ENCODE data around the gene SPRY1.

DNA sequence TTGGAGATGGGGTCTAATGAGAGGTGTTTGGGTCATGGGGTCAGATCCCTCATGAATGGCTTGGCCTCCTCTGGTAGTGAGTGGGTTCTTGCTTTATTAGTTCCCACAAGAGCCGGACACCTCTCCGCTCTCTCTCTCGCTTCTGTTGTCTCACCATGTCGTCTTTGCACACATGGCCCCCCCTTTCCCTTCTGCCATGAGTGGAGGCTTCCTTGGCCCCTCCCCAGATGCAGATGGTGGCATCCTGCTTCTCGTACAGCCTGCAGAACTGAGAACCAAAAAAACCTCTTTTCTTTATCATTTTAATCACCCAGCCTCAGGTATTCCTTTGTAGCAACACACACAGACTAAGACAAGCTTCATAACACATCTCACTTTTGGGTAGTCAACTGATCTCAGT, 49.6 kb upstream of the SPRY1 start:
- no peak for TF ChIP-seq POLR2A (IDR thresholded peaks at IDR 0.05; ENCODE audit: borderline replicate concordance, extremely low read depth, insufficient read depth, insufficient read length)
- no peak for TF ChIP-seq CTCF (IDR thresholded peaks at IDR 0.05 in 2 of 3, conservative IDR thresholded peaks at IDR 0.05 in 1 of 3; ENCODE audit: borderline replicate concordance in 1 of 3, insufficient read depth in 1 of 3, low read depth in 2 of 3, low read length in 2 of 3)
- TF ChIP-seq TCF7L2 (IDR thresholded peaks at IDR 0.05; ENCODE audit: borderline replicate concordance, extremely low read depth, insufficient read depth, insufficient read length) = no peak
- TF ChIP-seq POLR2AphosphoS5 (IDR thresholded peaks at IDR 0.05; ENCODE audit: low read depth, low read length) = no peak
- no peak for TF ChIP-seq CBX3 (IDR thresholded peaks at IDR 0.05; ENCODE audit: low read depth)
- TF ChIP-seq RAD21 (IDR thresholded peaks at IDR 0.05; ENCODE audit: low read depth) = no peak
- TF ChIP-seq YY1 (IDR thresholded peaks at IDR 0.05; ENCODE audit: extremely low read depth, insufficient replicate concordance, low read depth, low read length) = no peak
- no peak for TF ChIP-seq CEBPB (IDR thresholded peaks at IDR 0.05; ENCODE audit: low read depth)
